ENCODE data around the gene SYNGR3. TPM values are rescaled to one million over a fixed set of nuclear protein-coding genes. Genes with fewer than 3 reads are reported as not detected.

Gene SYNGR3
- total and polyA plus RNA-seq, 12 donors = 0.15 to 2.5 (median 0.37) TPM; not detected in 2

DNA sequence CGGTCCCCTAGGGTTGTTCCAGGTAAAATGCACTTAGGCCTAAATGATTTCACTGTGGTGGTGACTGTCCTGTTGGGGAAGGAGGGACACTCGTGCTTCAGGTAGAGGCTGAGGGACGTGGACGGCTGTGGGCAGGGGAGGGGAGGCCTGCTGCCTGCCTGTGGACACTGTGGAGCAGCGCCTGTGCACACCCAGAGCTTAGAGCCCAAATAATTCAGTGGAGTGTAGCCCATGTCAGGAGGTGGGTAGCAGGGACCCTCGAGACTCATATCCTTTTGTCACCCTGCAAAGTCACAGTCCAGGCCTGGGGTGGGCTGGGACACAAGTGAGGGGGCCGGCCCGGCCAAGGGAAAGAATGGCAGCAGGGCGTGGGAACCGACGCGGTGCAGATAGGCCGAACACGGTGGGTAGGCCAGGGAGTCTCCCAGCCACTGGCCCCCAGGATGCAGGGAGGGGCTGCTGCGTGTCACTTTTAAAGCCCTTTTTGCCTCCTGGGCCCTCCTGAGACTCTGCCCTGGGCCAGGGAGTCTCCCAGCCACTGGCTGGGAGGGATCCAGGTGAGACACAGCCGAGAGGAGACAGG lies 36.2 kb downstream of the SYNGR3 start:
- Histone ChIP-seq H3K27ac (peak overlapping the region; percentile 74 to 98 (median 90)), H3K9me3 (no peaks in the 10 kb centered on the region), H3K4me1 (peaks cover 17 to 78% (median 54%) of the 10 kb centered on the region in 9 donors), H3K27me3 (peaks cover 0 to 47% (median 9%) of the 10 kb centered on the region in 7 donors), H3K4me3 (peak overlapping the region in 9 of 10 donors; percentile 51 to 94 (median 85)), H3K36me3 (peaks cover 0 to 18% (median 0%) of the 10 kb centered on the region in 9 donors)
- intact Hi-C loops (cut with DNase I) = loop anchor here in 1 of 10 donors (10.0 kb wide), 2 partner anchors 59 to 229 kb away; partner anchors contain the start of gene ECI1
- TF ChIP-seq, protein P1, sequence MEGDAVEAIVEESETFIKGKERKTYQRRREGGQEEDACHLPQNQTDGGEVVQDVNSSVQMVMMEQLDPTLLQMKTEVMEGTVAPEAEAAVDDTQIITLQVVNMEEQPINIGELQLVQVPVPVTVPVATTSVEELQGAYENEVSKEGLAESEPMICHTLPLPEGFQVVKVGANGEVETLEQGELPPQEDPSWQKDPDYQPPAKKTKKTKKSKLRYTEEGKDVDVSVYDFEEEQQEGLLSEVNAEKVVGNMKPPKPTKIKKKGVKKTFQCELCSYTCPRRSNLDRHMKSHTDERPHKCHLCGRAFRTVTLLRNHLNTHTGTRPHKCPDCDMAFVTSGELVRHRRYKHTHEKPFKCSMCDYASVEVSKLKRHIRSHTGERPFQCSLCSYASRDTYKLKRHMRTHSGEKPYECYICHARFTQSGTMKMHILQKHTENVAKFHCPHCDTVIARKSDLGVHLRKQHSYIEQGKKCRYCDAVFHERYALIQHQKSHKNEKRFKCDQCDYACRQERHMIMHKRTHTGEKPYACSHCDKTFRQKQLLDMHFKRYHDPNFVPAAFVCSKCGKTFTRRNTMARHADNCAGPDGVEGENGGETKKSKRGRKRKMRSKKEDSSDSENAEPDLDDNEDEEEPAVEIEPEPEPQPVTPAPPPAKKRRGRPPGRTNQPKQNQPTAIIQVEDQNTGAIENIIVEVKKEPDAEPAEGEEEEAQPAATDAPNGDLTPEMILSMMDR (IDR thresholded peaks at IDR 0.05) = no peak
- no peak for ATAC-seq
- 66 to 67% methylated on average over 15 to 16 of the region's 16 CpGs for whole genome bisulfite sequencing, 2 donors
- DNase-seq = peak in 1 of 2 donors; percentile 14

DNA sequence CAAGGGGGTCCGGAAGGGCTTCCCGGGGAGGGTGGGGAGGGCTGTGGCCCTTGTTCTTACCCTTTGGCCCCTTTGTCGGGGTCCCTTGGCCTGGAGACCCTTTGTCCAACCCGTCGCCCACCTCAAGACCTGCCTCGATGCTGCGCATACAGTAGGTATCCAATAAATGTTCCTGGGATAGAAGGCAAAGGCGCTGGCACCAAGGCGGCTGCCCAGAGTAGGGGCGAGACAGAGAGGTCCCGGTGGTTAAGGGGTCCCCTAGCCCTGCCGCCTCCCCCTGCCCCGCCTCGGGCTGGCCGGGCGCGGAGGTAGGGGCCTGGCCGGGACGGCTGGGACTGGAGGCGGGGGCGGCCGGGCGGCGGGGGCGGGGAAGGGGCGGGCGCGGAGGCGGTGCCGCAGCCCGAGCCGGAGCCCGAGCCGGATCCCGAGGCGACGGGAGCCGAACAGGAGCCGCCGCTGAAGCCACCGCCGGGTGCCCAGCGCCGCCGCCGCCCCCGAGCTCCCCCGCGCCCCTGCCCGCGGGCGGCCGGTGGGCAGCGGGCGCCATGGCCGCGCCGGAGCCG lies 36.8 kb downstream of the SYNGR3 start, which contains the start of gene NHERF2:
Gene NHERF2, plus strand, starts transcription at position 442 of the 563 bp plus-strand sequence. Its CDS starts 104 bp downstream, at position 546.
- WGBS, 2 donors = 9 to 14% methylated on average over 28 to 58 of the region's 59 CpGs
- peak; percentile 40 to 65 for DNase-seq
- peaks cover 17 to 83% (median 60%) of the 10 kb centered on the region in 9 donors for H3K4me1 ChIP-seq
- peak in 4 of 8 donors; percentile 6 to 23 (median 16) for ATAC-seq
- H3K9me3 ChIP-seq = no peaks in the 10 kb centered on the region
- peaks cover 0 to 24% (median 0%) of the 10 kb centered on the region in 9 donors for H3K36me3 ChIP-seq
- H3K27me3 ChIP-seq = peaks cover 0 to 41% (median 3%) of the 10 kb centered on the region in 7 donors
- peak within 1 kb of the TSS; percentile 74 to 98 (median 94) for H3K27ac ChIP-seq
- peak within 1 kb of the TSS; percentile 29 to 94 (median 84) for H3K4me3 ChIP-seq
- intact Hi-C loops (cut with DNase I) = loop anchor here in 1 of 10 donors (10.0 kb wide), 2 partner anchors 58 to 228 kb away; partner anchors contain the start of gene ECI1
- TF ChIP-seq, protein P1 (IDR thresholded peaks at IDR 0.05) = no peak

DNA sequence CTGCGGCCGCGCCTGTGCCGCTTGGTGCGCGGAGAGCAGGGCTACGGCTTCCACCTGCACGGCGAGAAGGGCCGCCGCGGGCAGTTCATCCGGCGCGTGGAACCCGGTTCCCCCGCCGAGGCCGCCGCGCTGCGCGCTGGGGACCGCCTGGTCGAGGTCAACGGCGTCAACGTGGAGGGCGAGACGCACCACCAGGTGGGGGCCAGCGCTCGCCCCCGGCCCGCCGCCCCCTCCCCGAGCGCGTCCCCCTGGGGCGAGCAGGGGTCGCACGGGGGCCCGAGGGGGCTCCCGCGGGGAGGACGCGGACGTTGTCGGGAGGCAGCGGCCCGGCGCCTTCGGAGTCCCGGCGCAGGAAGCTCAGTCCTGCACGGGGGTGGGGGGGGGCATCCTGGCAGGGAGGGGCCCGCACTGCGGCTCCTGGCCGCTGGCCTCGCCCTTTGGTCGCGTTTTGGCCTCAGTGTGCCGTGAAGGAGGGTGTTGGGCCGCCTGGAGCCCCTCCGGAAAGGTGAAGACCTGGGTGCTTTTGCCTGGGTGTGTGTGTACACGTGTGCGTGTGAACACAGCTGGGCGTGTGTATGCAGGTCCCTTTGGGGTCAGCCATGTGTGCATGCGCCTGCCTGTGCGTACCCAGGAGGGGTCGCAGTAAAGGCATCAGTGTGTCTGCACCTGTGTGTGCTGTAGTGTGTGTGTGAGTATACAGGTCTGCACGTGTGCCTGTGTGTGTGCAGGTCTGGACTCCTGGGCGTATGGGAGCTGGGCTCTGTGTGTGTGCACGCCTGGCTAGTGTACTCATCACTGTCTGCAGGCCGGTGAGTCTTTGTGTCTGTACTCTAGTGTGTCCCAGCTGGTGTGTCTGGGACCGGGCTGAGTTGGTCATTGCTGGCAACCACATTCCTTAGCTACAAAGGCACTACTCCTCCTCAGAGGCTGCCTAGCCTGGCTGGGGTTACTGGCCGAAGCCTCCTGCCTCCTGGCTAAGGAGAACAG lies 37.5 kb downstream of the SYNGR3 start:
- TF ChIP-seq, protein P1 (IDR thresholded peaks at IDR 0.05) = no peak
- peaks cover 0 to 31% (median 5%) of the 10 kb centered on the region in 9 donors for H3K36me3 ChIP-seq
- H3K9me3 ChIP-seq = no peaks in the 10 kb centered on the region
- no peak for ATAC-seq
- H3K27me3 ChIP-seq = peaks cover 0 to 33% (median 0%) of the 10 kb centered on the region in 7 donors
- peak overlapping the region; percentile 72 to 98 (median 94) for H3K27ac ChIP-seq
- H3K4me3 ChIP-seq = peak overlapping the region; percentile 29 to 94 (median 84)
- intact Hi-C loops (cut with DNase I) = loop anchor here in 1 of 10 donors (10.0 kb wide), 2 partner anchors 57 to 227 kb away; partner anchors contain the start of gene ECI1
- WGBS, 2 donors = 6 to 9% methylated on average over 73 to 76 of the region's 76 CpGs
- DNase-seq = peak; percentile 36 to 49
- H3K4me1 ChIP-seq = peaks cover 18 to 91% (median 68%) of the 10 kb centered on the region in 9 donors
